Rectal smooth muscle tissue (tissue), 1 donor: ENCODE results near the gene ITGA3.

ENCODE experiments used
- H3K27ac ChIP-seq: one replicate; pipeline ENCODE4 v1.7.0; 2013; ENCODE audit warnings: low read depth, low read length, inconsistent platforms
- H3K27me3 ChIP-seq: one replicate; pipeline ENCODE4 v1.7.0; 2013; ENCODE audit warnings: low read length; ENCODE audit not compliant: control insufficient read depth, insufficient read depth
- H3K36me3 ChIP-seq: one replicate; pipeline ENCODE4 v1.7.0; 2013; ENCODE audit warnings: low read length; ENCODE audit not compliant: control insufficient read depth, insufficient read depth
- H3K4me1 ChIP-seq: one replicate; pipeline ENCODE4 v1.7.0; 2013; ENCODE audit warnings: low read length; ENCODE audit not compliant: control insufficient read depth, insufficient read depth
- H3K4me3 ChIP-seq: one replicate; pipeline ENCODE4 v1.7.0; 2013; ENCODE audit warnings: low read length
- H3K9ac ChIP-seq: one replicate; pipeline ENCODE4 v1.7.0; 2013; ENCODE audit warnings: low read length

ITGA3 gene

GRCh38 chr17:50055426-50056216 lies at the start of gene ITGA3:
TSS of gene ITGA3 (plus strand) at chr17:50056110. CDS start at chr17:50056440, 330 bp downstream.
- Histone ChIP-seq H3K27me3 (no peaks in the 10 kb centered on the region), H3K4me3 (peak within 1 kb of the TSS; percentile 86), H3K27ac (peak within 1 kb of the TSS; percentile 79), H3K4me1 (peaks cover 22% of the 10 kb centered on the region), H3K36me3 (no peaks in the 10 kb centered on the region), H3K9ac (peak within 1 kb of the TSS; percentile 84)

DNA sequence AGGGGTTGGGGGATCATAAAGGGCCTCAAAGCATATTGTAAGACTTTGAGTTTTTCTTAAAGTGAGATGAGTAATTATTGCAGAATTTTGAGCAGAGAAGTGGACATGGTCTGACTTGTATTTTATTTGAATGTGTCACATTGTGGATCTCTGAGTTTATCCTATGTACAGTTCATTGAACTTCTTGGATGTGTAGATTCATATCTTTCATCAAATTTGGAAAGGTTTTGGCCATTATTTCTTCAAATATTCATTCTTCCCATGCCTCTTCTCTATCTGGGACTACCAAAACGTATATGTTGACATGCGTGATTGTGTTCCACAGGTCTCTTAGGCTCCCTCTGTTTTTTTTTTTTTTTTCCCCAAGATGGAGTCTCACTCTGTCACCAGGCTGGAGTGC lies 46.6 kb upstream of the ITGA3 start:
- no peak overlapping the region for H3K9ac ChIP-seq
- H3K27me3 ChIP-seq = no peaks in the 10 kb centered on the region

GRCh38 chr17:50013079-50013478 lies 42.8 kb upstream of the ITGA3 start:
- Histone ChIP-seq H3K4me3 (no peak overlapping the region), H3K4me1 (no peaks in the 10 kb centered on the region), H3K27me3 (no peaks in the 10 kb centered on the region), H3K36me3 (no peaks in the 10 kb centered on the region), H3K9ac (no peak overlapping the region), H3K27ac (no peak overlapping the region)

More for the DNA sequence above, 46.6 kb upstream of the ITGA3 start:
- H3K4me3 ChIP-seq = no peak overlapping the region
- H3K27ac ChIP-seq = no peak overlapping the region
- H3K4me1 ChIP-seq = no peaks in the 10 kb centered on the region
- no peaks in the 10 kb centered on the region for H3K36me3 ChIP-seq

GRCh38 chr17:50014471-50015088 lies 41.3 kb upstream of the ITGA3 start:
- Histone ChIP-seq H3K4me1 (no peaks in the 10 kb centered on the region), H3K36me3 (no peaks in the 10 kb centered on the region), H3K27me3 (no peaks in the 10 kb centered on the region), H3K27ac (no peak overlapping the region), H3K9ac (no peak overlapping the region), H3K4me3 (no peak overlapping the region)

GRCh38 chr17:50015146-50015545 lies 40.8 kb upstream of the ITGA3 start:
- Histone ChIP-seq H3K36me3 (no peaks in the 10 kb centered on the region), H3K4me1 (no peaks in the 10 kb centered on the region), H3K27ac (no peak overlapping the region), H3K4me3 (no peak overlapping the region), H3K9ac (no peak overlapping the region), H3K27me3 (no peaks in the 10 kb centered on the region)

DNA sequence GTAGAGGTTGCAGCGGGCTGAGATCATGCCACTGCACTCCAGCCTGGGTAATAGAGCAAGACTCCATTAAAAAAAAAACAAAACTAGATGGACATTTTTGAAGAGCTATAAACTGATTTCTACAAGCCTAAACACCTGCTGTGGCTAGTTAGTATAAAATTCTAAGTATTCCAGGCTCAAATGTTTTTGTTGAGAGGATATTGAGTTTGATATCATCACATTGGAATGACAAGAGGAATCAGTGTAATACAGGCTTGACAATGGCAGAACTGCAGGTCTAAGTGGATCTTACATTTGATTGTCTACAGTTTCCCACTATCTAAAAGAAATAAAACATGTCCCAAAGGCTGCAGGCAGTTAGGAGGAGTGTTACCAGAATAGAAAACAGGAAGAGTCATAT lies 37.0 kb upstream of the ITGA3 start:
- no peak overlapping the region for H3K27ac ChIP-seq
- no peaks in the 10 kb centered on the region for H3K27me3 ChIP-seq
- H3K4me1 ChIP-seq = no peaks in the 10 kb centered on the region
- no peak overlapping the region for H3K9ac ChIP-seq
- no peak overlapping the region for H3K4me3 ChIP-seq
- no peaks in the 10 kb centered on the region for H3K36me3 ChIP-seq

DNA sequence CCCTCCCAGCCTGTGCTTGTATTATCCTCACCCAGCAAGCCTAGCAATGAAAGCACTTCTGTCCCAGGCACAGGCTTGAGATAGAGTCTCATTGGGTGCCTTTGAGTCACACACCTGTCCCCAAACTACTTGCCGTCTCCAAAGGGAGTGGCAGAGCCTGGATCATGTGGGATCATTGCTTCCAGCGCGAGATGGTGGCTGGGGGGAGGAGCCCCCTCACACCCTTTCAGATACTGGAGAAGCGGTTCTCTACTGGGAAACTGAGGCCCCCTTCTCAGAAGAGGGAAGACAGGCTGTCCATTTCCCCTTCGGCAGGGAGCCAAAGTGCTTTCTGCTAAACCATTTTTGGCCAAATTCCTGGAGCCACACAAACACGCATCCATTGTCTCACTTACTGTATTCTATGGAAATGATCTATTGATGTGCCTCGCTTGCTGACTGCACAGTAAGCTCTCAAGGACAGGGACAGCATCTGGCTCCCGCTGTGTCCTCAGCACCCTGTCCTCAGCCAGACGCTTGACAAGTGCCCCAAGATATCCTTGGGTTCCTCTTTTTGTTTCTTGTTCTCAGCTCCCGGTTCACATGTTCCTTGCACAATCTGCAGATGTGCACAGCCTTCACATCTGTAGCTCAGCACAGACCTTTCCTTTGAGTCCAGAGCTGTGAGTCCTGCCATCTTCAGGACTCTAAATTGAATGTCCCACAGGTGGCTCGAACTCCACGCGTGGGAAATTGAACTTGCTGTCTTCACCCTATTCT lies 34.9 kb upstream of the ITGA3 start:
- no peak overlapping the region for H3K4me3 ChIP-seq
- no peak overlapping the region for H3K27ac ChIP-seq
- H3K9ac ChIP-seq = no peak overlapping the region
- no peaks in the 10 kb centered on the region for H3K27me3 ChIP-seq
- no peaks in the 10 kb centered on the region for H3K4me1 ChIP-seq
- no peaks in the 10 kb centered on the region for H3K36me3 ChIP-seq

GRCh38 chr17:50021681-50022370 lies 34.1 kb upstream of the ITGA3 start:
- H3K27me3 ChIP-seq = peaks cover 2% of the 10 kb centered on the region
- no peak overlapping the region for H3K9ac ChIP-seq
- H3K36me3 ChIP-seq = no peaks in the 10 kb centered on the region
- no peaks in the 10 kb centered on the region for H3K4me1 ChIP-seq
- no peak overlapping the region for H3K4me3 ChIP-seq
- no peak overlapping the region for H3K27ac ChIP-seq

GRCh38 chr17:50022463-50023130 lies 33.3 kb upstream of the ITGA3 start:
- Histone ChIP-seq H3K4me3 (no peak overlapping the region), H3K9ac (no peak overlapping the region), H3K27me3 (peaks cover 2% of the 10 kb centered on the region), H3K27ac (no peak overlapping the region), H3K36me3 (no peaks in the 10 kb centered on the region), H3K4me1 (peaks cover 7% of the 10 kb centered on the region)

DNA sequence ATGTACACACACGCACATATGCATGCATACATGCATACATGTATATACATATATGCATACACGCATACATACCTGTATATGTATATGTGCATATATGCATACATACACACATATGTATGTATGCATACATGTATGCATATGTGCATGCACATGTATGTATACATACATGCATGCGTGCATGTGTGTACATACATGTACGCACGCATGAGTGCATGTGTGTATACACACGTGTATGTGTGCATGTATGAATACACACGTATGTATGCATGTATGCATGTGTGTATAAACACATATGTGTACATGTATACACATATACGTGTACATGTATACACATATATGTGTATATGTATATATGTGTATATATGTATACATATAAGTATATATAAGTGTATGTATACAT lies 32.4 kb upstream of the ITGA3 start:
- H3K9ac ChIP-seq = no peak overlapping the region
- no peaks in the 10 kb centered on the region for H3K36me3 ChIP-seq
- no peak overlapping the region for H3K27ac ChIP-seq
- H3K4me1 ChIP-seq = peaks cover 7% of the 10 kb centered on the region
- no peak overlapping the region for H3K4me3 ChIP-seq
- H3K27me3 ChIP-seq = peaks cover 2% of the 10 kb centered on the region

- no peak overlapping the region for H3K27ac ChIP-seq
- no peak overlapping the region for H3K9ac ChIP-seq
- H3K4me3 ChIP-seq = no peak overlapping the region
- H3K4me1 ChIP-seq = peaks cover 7% of the 10 kb centered on the region
- H3K36me3 ChIP-seq = no peaks in the 10 kb centered on the region
- peaks cover 2% of the 10 kb centered on the region for H3K27me3 ChIP-seq
Observed at GRCh38 chr17:50024808-50025207, 31.1 kb upstream of the ITGA3 start.
